ENCODE measurements around the gene PTPRS. TPM values are rescaled to one million over a fixed set of nuclear protein-coding genes. Genes with fewer than 3 reads are reported as not detected.
A peak's percentile ranks its signal among the peaks of the same experiment; 100 is the strongest.

The PTPRS gene
- total and polyA plus RNA-seq, 9 of the 15 experiments (the other 6 are each of a cell fraction or from before 2014, with no cell fraction given): 1.1 to 49.4 (median 14.1) TPM

DNA sequence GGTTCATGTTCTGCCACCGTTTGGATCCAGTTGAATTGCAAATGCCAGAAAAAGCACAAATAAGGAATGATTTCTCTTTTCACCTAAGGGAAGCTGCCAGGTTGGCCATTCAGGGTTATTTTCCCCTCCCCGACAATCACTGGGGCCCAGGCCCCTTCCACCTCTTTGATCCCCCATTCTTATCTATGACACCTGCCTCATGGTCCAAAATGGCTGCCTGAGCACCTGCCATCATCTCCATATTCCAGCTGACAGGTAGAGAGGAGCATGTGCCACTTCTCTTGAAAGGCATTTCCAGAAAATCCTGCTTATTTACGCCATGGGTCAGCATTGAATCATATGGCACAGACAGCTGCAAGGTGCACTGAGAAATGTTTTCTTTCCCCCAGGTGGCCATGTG lies 15.7 kb downstream of the PTPRS start (continued):
- TF ChIP-seq, protein P1, sequence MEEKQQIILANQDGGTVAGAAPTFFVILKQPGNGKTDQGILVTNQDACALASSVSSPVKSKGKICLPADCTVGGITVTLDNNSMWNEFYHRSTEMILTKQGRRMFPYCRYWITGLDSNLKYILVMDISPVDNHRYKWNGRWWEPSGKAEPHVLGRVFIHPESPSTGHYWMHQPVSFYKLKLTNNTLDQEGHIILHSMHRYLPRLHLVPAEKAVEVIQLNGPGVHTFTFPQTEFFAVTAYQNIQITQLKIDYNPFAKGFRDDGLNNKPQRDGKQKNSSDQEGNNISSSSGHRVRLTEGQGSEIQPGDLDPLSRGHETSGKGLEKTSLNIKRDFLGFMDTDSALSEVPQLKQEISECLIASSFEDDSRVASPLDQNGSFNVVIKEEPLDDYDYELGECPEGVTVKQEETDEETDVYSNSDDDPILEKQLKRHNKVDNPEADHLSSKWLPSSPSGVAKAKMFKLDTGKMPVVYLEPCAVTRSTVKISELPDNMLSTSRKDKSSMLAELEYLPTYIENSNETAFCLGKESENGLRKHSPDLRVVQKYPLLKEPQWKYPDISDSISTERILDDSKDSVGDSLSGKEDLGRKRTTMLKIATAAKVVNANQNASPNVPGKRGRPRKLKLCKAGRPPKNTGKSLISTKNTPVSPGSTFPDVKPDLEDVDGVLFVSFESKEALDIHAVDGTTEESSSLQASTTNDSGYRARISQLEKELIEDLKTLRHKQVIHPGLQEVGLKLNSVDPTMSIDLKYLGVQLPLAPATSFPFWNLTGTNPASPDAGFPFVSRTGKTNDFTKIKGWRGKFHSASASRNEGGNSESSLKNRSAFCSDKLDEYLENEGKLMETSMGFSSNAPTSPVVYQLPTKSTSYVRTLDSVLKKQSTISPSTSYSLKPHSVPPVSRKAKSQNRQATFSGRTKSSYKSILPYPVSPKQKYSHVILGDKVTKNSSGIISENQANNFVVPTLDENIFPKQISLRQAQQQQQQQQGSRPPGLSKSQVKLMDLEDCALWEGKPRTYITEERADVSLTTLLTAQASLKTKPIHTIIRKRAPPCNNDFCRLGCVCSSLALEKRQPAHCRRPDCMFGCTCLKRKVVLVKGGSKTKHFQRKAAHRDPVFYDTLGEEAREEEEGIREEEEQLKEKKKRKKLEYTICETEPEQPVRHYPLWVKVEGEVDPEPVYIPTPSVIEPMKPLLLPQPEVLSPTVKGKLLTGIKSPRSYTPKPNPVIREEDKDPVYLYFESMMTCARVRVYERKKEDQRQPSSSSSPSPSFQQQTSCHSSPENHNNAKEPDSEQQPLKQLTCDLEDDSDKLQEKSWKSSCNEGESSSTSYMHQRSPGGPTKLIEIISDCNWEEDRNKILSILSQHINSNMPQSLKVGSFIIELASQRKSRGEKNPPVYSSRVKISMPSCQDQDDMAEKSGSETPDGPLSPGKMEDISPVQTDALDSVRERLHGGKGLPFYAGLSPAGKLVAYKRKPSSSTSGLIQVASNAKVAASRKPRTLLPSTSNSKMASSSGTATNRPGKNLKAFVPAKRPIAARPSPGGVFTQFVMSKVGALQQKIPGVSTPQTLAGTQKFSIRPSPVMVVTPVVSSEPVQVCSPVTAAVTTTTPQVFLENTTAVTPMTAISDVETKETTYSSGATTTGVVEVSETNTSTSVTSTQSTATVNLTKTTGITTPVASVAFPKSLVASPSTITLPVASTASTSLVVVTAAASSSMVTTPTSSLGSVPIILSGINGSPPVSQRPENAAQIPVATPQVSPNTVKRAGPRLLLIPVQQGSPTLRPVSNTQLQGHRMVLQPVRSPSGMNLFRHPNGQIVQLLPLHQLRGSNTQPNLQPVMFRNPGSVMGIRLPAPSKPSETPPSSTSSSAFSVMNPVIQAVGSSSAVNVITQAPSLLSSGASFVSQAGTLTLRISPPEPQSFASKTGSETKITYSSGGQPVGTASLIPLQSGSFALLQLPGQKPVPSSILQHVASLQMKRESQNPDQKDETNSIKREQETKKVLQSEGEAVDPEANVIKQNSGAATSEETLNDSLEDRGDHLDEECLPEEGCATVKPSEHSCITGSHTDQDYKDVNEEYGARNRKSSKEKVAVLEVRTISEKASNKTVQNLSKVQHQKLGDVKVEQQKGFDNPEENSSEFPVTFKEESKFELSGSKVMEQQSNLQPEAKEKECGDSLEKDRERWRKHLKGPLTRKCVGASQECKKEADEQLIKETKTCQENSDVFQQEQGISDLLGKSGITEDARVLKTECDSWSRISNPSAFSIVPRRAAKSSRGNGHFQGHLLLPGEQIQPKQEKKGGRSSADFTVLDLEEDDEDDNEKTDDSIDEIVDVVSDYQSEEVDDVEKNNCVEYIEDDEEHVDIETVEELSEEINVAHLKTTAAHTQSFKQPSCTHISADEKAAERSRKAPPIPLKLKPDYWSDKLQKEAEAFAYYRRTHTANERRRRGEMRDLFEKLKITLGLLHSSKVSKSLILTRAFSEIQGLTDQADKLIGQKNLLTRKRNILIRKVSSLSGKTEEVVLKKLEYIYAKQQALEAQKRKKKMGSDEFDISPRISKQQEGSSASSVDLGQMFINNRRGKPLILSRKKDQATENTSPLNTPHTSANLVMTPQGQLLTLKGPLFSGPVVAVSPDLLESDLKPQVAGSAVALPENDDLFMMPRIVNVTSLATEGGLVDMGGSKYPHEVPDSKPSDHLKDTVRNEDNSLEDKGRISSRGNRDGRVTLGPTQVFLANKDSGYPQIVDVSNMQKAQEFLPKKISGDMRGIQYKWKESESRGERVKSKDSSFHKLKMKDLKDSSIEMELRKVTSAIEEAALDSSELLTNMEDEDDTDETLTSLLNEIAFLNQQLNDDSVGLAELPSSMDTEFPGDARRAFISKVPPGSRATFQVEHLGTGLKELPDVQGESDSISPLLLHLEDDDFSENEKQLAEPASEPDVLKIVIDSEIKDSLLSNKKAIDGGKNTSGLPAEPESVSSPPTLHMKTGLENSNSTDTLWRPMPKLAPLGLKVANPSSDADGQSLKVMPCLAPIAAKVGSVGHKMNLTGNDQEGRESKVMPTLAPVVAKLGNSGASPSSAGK (IDR thresholded peaks at IDR 0.05): 0 out of 2 replicates have a peak, but pooled peaks have one; percentile 20
- 0 out of 2 replicates have a peak, but pooled peaks have one; percentile 32 for TF ChIP-seq ADNP (tag; IDR thresholded peaks at IDR 0.05)
- peak in 1 of 2 experiments; percentile 62; a peak in 1 of 4 replicates for TF ChIP-seq RCOR1 (IDR thresholded peaks at IDR 0.05; ENCODE audit: borderline replicate concordance in 1 of 2, low read depth in 2 of 2, low read length in 2 of 2)
- peak in 1 of 3 experiments; percentile 61 for TF ChIP-seq YY1 (IDR thresholded peaks at IDR 0.05; ENCODE audit: borderline replicate concordance in 1 of 3, control insufficient read depth in 1 of 3, extremely low read depth in 1 of 3, insufficient read depth in 3 of 3, insufficient read length in 1 of 3, insufficient replicate concordance in 2 of 3, low read depth in 1 of 3, low read length in 2 of 3)
- 0 out of 2 replicates have a peak, but pooled peaks have one; percentile 21 for TF ChIP-seq CBX5 (IDR thresholded peaks at IDR 0.05; ENCODE audit: borderline replicate concordance, low read depth)
- TF ChIP-seq, protein P2, sequence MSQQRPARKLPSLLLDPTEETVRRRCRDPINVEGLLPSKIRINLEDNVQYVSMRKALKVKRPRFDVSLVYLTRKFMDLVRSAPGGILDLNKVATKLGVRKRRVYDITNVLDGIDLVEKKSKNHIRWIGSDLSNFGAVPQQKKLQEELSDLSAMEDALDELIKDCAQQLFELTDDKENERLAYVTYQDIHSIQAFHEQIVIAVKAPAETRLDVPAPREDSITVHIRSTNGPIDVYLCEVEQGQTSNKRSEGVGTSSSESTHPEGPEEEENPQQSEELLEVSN (IDR thresholded peaks at IDR 0.05; ENCODE audit: borderline replicate concordance in 1 of 2, extremely low read depth in 1 of 2, insufficient read depth in 1 of 2, insufficient read length in 1 of 2, low read depth in 1 of 2, low read length in 1 of 2, poor library complexity in 1 of 2, severe bottlenecking in 1 of 2): peak in 1 of 2 experiments; percentile 25
- peak; percentile 81; the same call in 1 of the 2 replicates for TF ChIP-seq SMARCA5 (IDR thresholded peaks at IDR 0.05)

Data from K562 (cell line).